ENCODE data around the gene TNNI2.
"Not testable (repeated sequence)": the region's sequence is repeated elsewhere in the genome, so short reads cannot be mapped to it uniquely, and the experiment has no call there.

The TNNI2 gene

GRCh38 chr11:1875093-1875850 lies 36.5 kb downstream of the TNNI2 start:
- H3K4me3 Mint-ChIP-seq: no peak overlapping the region
- H3K9me3 Mint-ChIP-seq: no peaks in the 10 kb centered on the region
- peak overlapping the region; percentile 85 for H3K27ac Mint-ChIP-seq
- H3K4me1 Mint-ChIP-seq: peaks cover 37% of the 10 kb centered on the region
- TF ChIP-seq, protein P1, sequence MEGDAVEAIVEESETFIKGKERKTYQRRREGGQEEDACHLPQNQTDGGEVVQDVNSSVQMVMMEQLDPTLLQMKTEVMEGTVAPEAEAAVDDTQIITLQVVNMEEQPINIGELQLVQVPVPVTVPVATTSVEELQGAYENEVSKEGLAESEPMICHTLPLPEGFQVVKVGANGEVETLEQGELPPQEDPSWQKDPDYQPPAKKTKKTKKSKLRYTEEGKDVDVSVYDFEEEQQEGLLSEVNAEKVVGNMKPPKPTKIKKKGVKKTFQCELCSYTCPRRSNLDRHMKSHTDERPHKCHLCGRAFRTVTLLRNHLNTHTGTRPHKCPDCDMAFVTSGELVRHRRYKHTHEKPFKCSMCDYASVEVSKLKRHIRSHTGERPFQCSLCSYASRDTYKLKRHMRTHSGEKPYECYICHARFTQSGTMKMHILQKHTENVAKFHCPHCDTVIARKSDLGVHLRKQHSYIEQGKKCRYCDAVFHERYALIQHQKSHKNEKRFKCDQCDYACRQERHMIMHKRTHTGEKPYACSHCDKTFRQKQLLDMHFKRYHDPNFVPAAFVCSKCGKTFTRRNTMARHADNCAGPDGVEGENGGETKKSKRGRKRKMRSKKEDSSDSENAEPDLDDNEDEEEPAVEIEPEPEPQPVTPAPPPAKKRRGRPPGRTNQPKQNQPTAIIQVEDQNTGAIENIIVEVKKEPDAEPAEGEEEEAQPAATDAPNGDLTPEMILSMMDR (IDR thresholded peaks at IDR 0.05): no peak
- no peak for DNase-seq
- H3K36me3 Mint-ChIP-seq (ENCODE audit: low read depth): no peaks in the 10 kb centered on the region
- peaks cover 18% of the 10 kb centered on the region for H3K27me3 Mint-ChIP-seq (ENCODE audit: low read depth, poor library complexity)

GRCh38 chr11:1875851-1876301 lies 37.1 kb downstream of the TNNI2 start:
- DNase-seq; H3K9me3 Mint-ChIP-seq; H3K36me3 Mint-ChIP-seq (ENCODE audit: low read depth); H3K4me3 Mint-ChIP-seq; H3K27ac Mint-ChIP-seq: not testable (repeated sequence)
- H3K4me1 Mint-ChIP-seq: peaks cover 38% of the 10 kb centered on the region
- peaks cover 12% of the 10 kb centered on the region for H3K27me3 Mint-ChIP-seq (ENCODE audit: low read depth, poor library complexity)

DNA sequence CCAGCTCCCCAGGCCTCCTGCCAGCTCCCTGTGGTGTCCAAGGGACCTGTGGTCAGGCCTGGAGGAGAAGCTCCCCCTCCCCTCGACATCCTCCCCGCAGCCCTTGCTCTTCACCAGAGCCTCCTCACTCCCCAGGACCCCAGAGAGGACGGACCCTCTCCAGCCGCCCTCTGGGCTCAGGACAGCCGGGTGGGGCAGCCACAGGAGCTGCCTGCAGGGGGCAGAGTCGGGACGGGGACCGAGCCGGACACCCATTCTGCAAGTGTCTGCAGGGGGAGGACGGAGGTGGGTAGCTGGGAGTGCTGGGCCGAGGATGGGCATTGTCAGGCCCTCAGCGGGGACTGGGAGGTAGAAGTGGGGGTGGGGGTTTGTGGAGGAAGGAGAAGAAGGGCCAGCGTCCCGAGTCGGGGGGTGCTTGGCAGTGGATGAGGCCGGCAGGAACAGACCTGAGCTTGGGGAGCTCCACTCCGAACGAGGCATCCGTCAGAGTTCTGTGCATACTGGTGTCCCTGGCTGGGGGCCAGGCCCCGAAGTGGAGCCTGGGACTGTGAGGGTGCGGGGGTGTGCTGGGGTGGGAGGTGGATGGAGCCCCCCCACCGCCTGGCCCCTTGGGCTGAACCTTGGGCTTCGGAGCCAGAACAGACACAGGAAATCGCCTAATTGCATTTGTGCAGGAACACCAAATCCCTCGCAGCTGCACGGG lies 37.7 kb downstream of the TNNI2 start:
- H3K4me3 Mint-ChIP-seq: no peak overlapping the region
- peak; percentile 63 for DNase-seq
- peaks cover 34% of the 10 kb centered on the region for H3K4me1 Mint-ChIP-seq
- TF ChIP-seq, protein P1 (IDR thresholded peaks at IDR 0.05): peak; percentile 30
- H3K9me3 Mint-ChIP-seq: no peaks in the 10 kb centered on the region
- peaks cover 8% of the 10 kb centered on the region for H3K27me3 Mint-ChIP-seq (ENCODE audit: low read depth, poor library complexity)
- no peaks in the 10 kb centered on the region for H3K36me3 Mint-ChIP-seq (ENCODE audit: low read depth)
- H3K27ac Mint-ChIP-seq: no peak overlapping the region

DNA sequence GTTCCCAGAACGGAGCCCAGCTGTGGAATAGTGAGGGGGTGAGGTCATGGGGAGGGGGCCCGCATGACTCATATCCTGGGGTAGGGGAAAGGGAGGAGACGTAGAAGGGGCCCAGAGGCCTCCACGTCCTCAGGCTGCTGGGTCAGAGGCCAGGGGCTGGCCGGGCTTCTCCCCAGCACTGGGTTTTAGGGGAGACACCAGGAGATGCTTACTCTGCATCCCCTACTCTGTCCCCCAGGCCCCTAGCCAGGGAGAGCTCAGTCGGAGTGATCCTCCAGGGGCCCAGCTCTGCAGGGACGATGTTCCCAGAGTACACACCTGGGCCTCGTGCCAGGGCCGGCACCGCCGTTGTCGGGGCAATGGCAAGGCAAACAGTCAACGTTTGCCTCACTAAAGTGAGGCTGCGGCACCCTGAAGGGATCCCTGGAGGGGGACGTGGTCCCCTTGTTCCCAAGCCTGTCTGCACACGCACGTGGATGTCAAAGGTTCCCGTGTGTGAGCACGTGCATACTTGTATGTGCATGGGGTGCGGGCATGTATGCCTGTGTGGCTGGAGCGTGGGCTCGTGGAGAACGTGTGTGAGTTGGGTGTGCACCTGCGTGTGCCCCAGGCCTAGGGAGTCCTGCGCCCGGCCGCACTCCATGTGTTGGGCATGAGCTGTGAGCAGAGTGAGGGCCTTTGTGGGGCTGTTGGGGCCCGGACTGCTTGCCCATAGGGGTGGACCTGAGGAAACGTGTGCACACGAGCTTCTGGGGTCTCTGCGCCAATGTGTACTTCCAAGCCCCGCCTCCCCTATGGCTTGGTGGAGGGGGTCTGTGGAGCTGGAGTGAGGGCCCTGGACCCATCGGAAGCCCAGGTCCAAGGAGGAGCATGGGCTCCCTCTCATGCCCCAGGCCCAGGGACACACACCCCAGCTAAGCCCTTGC lies 38.7 kb downstream of the TNNI2 start:
- Mint-ChIP-seq H3K27me3 (ENCODE audit: low read depth, poor library complexity) (peaks cover 8% of the 10 kb centered on the region), H3K9me3 (no peaks in the 10 kb centered on the region), H3K4me3 (no peak overlapping the region), H3K36me3 (ENCODE audit: low read depth) (no peaks in the 10 kb centered on the region), H3K27ac (no peak overlapping the region), H3K4me1 (peaks cover 33% of the 10 kb centered on the region)
- TF ChIP-seq, protein P1 (IDR thresholded peaks at IDR 0.05): no peak
- DNase-seq: no peak

DNA sequence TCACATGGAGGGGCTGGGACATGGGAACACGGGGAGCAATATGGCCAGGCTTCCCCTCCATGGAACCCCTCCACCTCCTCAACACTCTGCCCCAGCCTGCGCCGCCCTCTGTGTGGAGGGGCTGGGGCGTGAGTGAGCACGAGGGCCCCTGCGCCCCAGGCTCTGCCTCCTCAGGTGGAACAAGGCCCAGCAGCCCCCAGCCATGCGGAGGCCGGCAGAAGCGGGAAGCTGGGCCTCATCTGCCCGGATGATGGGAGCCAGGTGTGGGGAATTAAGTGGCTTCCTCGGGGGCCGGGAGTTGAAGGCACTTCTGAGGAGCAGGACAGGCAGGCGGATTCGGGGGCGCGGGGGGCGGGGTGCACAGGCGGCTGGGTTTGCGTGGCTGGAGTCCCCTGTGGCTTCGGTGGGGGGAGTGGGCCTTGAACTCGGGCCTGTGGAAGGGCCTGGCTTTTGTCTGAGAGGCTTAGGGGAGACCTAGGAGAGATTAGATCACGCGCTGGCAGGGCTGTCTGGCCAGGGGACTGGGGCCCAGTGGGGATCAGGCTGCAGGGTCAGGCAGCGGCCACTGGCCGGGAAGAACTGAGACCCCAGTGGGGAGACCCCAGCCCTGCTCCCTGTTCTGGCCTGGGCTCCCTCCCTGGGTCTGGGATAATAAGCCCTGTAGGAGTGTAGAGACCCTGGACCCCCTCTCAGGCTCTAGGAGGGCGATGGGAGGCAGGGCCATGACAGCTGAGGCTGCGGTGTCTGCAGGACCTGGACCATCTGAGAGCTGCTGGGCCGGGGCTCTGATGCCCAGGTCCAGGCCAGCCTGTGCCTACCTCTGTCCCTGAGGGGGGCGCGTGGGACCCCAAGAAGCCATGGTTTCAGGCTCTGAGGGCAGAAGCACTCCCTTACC lies 39.6 kb downstream of the TNNI2 start:
- Mint-ChIP-seq H3K27ac (no peak overlapping the region), H3K4me1 (peaks cover 24% of the 10 kb centered on the region)
- DNase-seq: no peak

More for the DNA sequence above, 39.6 kb downstream of the TNNI2 start:
- Mint-ChIP-seq H3K27me3 (ENCODE audit: low read depth, poor library complexity) (peaks cover 5% of the 10 kb centered on the region), H3K4me3 (no peak overlapping the region), H3K9me3 (no peaks in the 10 kb centered on the region), H3K36me3 (ENCODE audit: low read depth) (no peaks in the 10 kb centered on the region)
- TF ChIP-seq, protein P1 (IDR thresholded peaks at IDR 0.05): no peak
